ENCODE data around the gene KCTD2. TPM values are rescaled to one million over a fixed set of nuclear protein-coding genes. Genes with fewer than 3 reads are reported as not detected.

KCTD2 gene
- total and polyA plus RNA-seq, 9 of the 15 experiments (the other 6 are each of a cell fraction or from before 2014, with no cell fraction given): 1.7 to 32.9 (median 15.8) TPM

DNA sequence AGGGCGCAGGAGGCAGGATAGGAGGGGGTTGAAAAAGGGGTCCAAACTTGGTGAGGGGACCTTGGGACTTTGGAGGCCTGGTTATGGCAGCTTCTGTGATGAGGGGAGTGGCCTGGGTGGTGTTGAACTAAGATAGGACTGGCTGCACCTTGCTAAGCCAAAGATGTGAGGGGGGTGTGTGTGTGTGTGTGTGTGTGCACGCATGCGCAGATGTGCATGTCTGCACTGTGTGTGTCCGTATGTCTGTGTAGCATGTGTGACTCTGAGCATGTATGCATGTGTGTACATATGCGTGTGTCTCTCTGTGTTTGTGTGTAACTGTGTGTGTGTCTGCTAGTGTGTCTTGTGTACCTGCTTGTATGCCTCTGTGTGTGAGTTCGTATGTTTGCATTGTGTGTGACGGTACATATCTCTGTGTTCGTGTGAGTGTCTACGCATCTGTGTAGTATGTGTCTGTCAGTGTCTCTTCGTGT lies 44.9 kb downstream of the KCTD2 start (continued):
- TF ChIP-seq LEF1 (IDR thresholded peaks at IDR 0.05) (peak; percentile 44; the same call in 1 of the 2 replicates), KHSRP (IDR thresholded peaks at IDR 0.05) (no peak), PHF21A (IDR thresholded peaks at IDR 0.05; ENCODE audit: borderline replicate concordance, low read depth) (no peak), ZNF133 (CRISPR knock-in tag; IDR thresholded peaks at IDR 0.05) (no peak), ZNF518B (CRISPR knock-in tag; IDR thresholded peaks at IDR 0.05) (no peak), TBL1XR1 (IDR thresholded peaks at IDR 0.05; ENCODE audit: low read length in 2 of 2) (no peak), SP1 (CRISPR knock-in tag; IDR thresholded peaks at IDR 0.05) (0 out of 2 replicates have a peak, but pooled peaks have one; percentile 16), FOXK2 (conservative IDR thresholded peaks at IDR 0.05 in 1 of 2, IDR thresholded peaks at IDR 0.05 in 1 of 2; ENCODE audit: low read depth in 2 of 2) (peak; percentile 44 to 47; a peak in 2 of 4 replicates), EHMT2 (IDR thresholded peaks at IDR 0.05) (peak; percentile 50; the same call in 1 of the 2 replicates), ZC3H11A (IDR thresholded peaks at IDR 0.05; ENCODE audit: low read depth, low read length) (no peak), ZBTB26 (CRISPR knock-in tag; IDR thresholded peaks at IDR 0.05) (peak; percentile 90), USF1 (CRISPR knock-in tag; IDR thresholded peaks at IDR 0.05) (peak; percentile 43; the same call in 1 of the 2 replicates), NCOA2 (IDR thresholded peaks at IDR 0.05; ENCODE audit: partially characterized antibody in 2 of 2) (no peak), KDM5B (IDR thresholded peaks at IDR 0.05; ENCODE audit: insufficient replicate concordance, low read depth, low read length) (no peak), ZFPM2 (CRISPR knock-in tag; IDR thresholded peaks at IDR 0.05) (no peak), HDAC8 (tag; IDR thresholded peaks at IDR 0.05) (no peak), NR3C1 (CRISPR knock-in tag; IDR thresholded peaks at IDR 0.05) (no peak), HOXB6 (CRISPR knock-in tag; IDR thresholded peaks at IDR 0.05; ENCODE audit: borderline replicate concordance) (no peak), HMG20B (CRISPR knock-in tag; IDR thresholded peaks at IDR 0.05) (no peak), SRSF3 (IDR thresholded peaks at IDR 0.05; ENCODE audit: insufficient read depth, low read length) (no peak)
- TF ChIP-seq, protein P1, sequence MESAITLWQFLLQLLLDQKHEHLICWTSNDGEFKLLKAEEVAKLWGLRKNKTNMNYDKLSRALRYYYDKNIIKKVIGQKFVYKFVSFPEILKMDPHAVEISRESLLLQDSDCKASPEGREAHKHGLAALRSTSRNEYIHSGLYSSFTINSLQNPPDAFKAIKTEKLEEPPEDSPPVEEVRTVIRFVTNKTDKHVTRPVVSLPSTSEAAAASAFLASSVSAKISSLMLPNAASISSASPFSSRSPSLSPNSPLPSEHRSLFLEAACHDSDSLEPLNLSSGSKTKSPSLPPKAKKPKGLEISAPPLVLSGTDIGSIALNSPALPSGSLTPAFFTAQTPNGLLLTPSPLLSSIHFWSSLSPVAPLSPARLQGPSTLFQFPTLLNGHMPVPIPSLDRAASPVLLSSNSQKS (CRISPR knock-in tag; IDR thresholded peaks at IDR 0.05): no peak
